Calu3 (cell line): ENCODE results near the gene PTPN14. TPM values are rescaled to one million over a fixed set of nuclear protein-coding genes. Genes with fewer than 3 reads are reported as not detected.

Experiments
- BruUV-seq: library from RNA; stranded (reverse); fragments of 400-500 nt; replicated peaks from 2 replicates; lab custom pipeline; 2021; lab: Mats Ljungman, UMichigan
- CTCF ChIA-PET: fragments of 300-600 bp; sonication (Branson Sonifier 250); formaldehyde crosslinking; loops from one replicate; lab custom pipeline; 2022; ENCODE audit warnings: antibody characterized with exemption; lab: Charles Lee
- DNase-seq: peaks from one replicate; pipeline ENCODE4 v3.0.0; 2022
- H3K27ac Mint-ChIP-seq: one replicate; pipeline ENCODE4 v1.8.0; 2022; ENCODE audit warnings: mixed read lengths; ENCODE audit not compliant: unreplicated experiment
- H3K27me3 Mint-ChIP-seq: one replicate; pipeline ENCODE4 v1.8.0; 2022; ENCODE audit warnings: mixed read lengths; ENCODE audit not compliant: unreplicated experiment
- H3K36me3 Mint-ChIP-seq: one replicate; pipeline ENCODE4 v1.8.0; 2022; ENCODE audit warnings: mild to moderate bottlenecking, moderate library complexity, mixed read lengths; ENCODE audit not compliant: insufficient read depth, unreplicated experiment
- H3K4me1 Mint-ChIP-seq: one replicate; pipeline ENCODE4 v1.8.0; 2022; ENCODE audit warnings: mild to moderate bottlenecking, low read depth, mixed read lengths; ENCODE audit not compliant: unreplicated experiment
- H3K4me3 Mint-ChIP-seq: one replicate; pipeline ENCODE4 v1.8.0; 2022; ENCODE audit warnings: mild to moderate bottlenecking, low read depth, moderate library complexity, mixed read lengths; ENCODE audit not compliant: unreplicated experiment
- H3K9me3 Mint-ChIP-seq: one replicate; pipeline ENCODE4 v1.8.0; 2022; ENCODE audit warnings: low read depth, mixed read lengths; ENCODE audit not compliant: unreplicated experiment
- CTCF ChIP-seq: fragments of 200-600 bp; IDR thresholded peaks from one replicate; pipeline ENCODE4 v1.8.0; 2022; ENCODE audit warnings: antibody characterized with exemption; ENCODE audit not compliant: unreplicated experiment
- intact Hi-C: fragments of 100-400 bp; cut with micrococcal nuclease; formaldehyde crosslinking; loops from one replicate; pipeline ENCODE4 v1.10.0; 2022; ENCODE audit not compliant: unreplicated experiment
- total RNA-seq: library from RNA; stranded (reverse); gene quantifications from 2 replicates; pipeline ENCODE4 v1.2.3, GENCODE V29; 2022

PTPN14 gene
- total RNA-seq, 1 experiment from 2014 or later = 77.4 TPM

GRCh38 chr1:214330222-214330621, 221.2 kb downstream of the PTPN14 start:
- intact Hi-C loops = loop anchor here (5.0 kb wide), 1 partner anchor 1197 kb away; no protein-coding TSS in a partner anchor
- H3K36me3 Mint-ChIP-seq = peaks cover 12% of the 10 kb centered on the region

GRCh38 chr1:214329470-214330220, 221.8 kb downstream of the PTPN14 start:
- no peaks in the 10 kb centered on the region for H3K9me3 Mint-ChIP-seq
- H3K36me3 Mint-ChIP-seq = peaks cover 12% of the 10 kb centered on the region
- H3K4me3 Mint-ChIP-seq = no peak overlapping the region
- no peaks in the 10 kb centered on the region for H3K27me3 Mint-ChIP-seq
- no peak for TF ChIP-seq CTCF
- no TSS peak for BruUV-seq
- intact Hi-C loops = loop anchor here (1.0 to 5.0 kb wide), 4 partner anchors 47 to 1198 kb away; partner anchors contain the start of gene SMYD2
- CTCF ChIA-PET = interaction anchor here (0.6 to 5.2 kb wide), 8 partner anchors 68 to 1237 kb away, joined by 3 to 70 read pairs (median 6); no protein-coding TSS in a partner anchor
- DNase-seq = no peak
- H3K4me1 Mint-ChIP-seq = no peaks in the 10 kb centered on the region
- H3K27ac Mint-ChIP-seq = no peak overlapping the region

More at GRCh38 chr1:214330222-214330621, 221.2 kb downstream of the PTPN14 start:
- no TSS peak for BruUV-seq
- CTCF ChIA-PET = interaction anchor here (0.5 to 5.2 kb wide), 3 partner anchors 69 to 433 kb away, joined by 3 to 39 read pairs (median 7); no protein-coding TSS in a partner anchor
- no peak for DNase-seq
- no peak for TF ChIP-seq CTCF
- Mint-ChIP-seq H3K9me3 (no peaks in the 10 kb centered on the region), H3K4me3 (no peak overlapping the region), H3K27ac (no peak overlapping the region), H3K27me3 (no peaks in the 10 kb centered on the region), H3K4me1 (no peaks in the 10 kb centered on the region)

- TF ChIP-seq CTCF = peak; percentile 88
- peak; percentile 83 for DNase-seq
- intact Hi-C loops = loop anchor here (1.0 to 5.0 kb wide), 3 partner anchors 47 to 115 kb away; partner anchors contain the start of gene SMYD2
- H3K4me3 Mint-ChIP-seq = no peak overlapping the region
- H3K9me3 Mint-ChIP-seq = no peaks in the 10 kb centered on the region
- CTCF ChIA-PET = interaction anchor here (0.6 to 5.2 kb wide), 10 partner anchors 12 to 1236 kb away, joined by 3 to 70 read pairs (median 5); no protein-coding TSS in a partner anchor
- no peaks in the 10 kb centered on the region for H3K27me3 Mint-ChIP-seq
- H3K4me1 Mint-ChIP-seq = no peaks in the 10 kb centered on the region
- H3K27ac Mint-ChIP-seq = no peak overlapping the region
- no TSS peak for BruUV-seq
- H3K36me3 Mint-ChIP-seq = peaks cover 9% of the 10 kb centered on the region
Measured at GRCh38 chr1:214328770-214329469, 222.5 kb downstream of the PTPN14 start.

- no TSS peak for BruUV-seq
- H3K27ac Mint-ChIP-seq = no peak overlapping the region
- no peaks in the 10 kb centered on the region for H3K27me3 Mint-ChIP-seq
- no peak for TF ChIP-seq CTCF
- intact Hi-C loops = loop anchor here (5.0 kb wide), 1 partner anchor 45 kb away; the partner anchor contains the start of gene SMYD2
- no peaks in the 10 kb centered on the region for H3K9me3 Mint-ChIP-seq
- no peak for DNase-seq
- CTCF ChIA-PET = interaction anchor here (0.6 to 5.2 kb wide), 6 partner anchors 9 to 300 kb away, joined by 3 to 70 read pairs (median 5); no protein-coding TSS in a partner anchor
- H3K4me3 Mint-ChIP-seq = no peak overlapping the region
- H3K36me3 Mint-ChIP-seq = peaks cover 7% of the 10 kb centered on the region
- H3K4me1 Mint-ChIP-seq = no peaks in the 10 kb centered on the region
Measured at GRCh38 chr1:214327514-214327913, 223.9 kb downstream of the PTPN14 start.
